Lung (tissue), 12 donors: Measurements from ENCODE around the gene OTX2. TPM values are rescaled to one million over a fixed set of nuclear protein-coding genes. Genes with fewer than 3 reads are reported as not detected.

Experiments
- ATAC-seq: fragments of 200-7000 bp; cut with Tn5 transposase; one replicate; pipeline ENCODE4 v1.9.1; 2020; ENCODE audit warnings: moderate number of reproducible peaks; ENCODE audit not compliant: insufficient read depth, low FRiP score
- DNase-seq, 3 donors: peaks; one replicate each; pipeline ENCODE4 v3.0.0-alpha.2; 2013 to 2017
- H3K27ac ChIP-seq, 2 donors: one replicate each; pipeline ENCODE4 v1.5.1; 2013; ENCODE audit warnings: mild to moderate bottlenecking in 2 of 2, moderate library complexity in 2 of 2, control low read depth in 1 of 2, inconsistent platforms in 1 of 2, low read depth in 1 of 2, low read length in 1 of 2
- H3K27me3 ChIP-seq, 3 donors: one replicate each; pipeline ENCODE4 v1.5.1; 2013; ENCODE audit warnings: low read length in 2 of 3; ENCODE audit not compliant: control insufficient read depth in 3 of 3, insufficient read depth in 3 of 3
- H3K36me3 ChIP-seq, 4 donors: one replicate each; pipeline ENCODE4 v1.5.1; 2013; ENCODE audit warnings: low read length in 4 of 4, mild to moderate bottlenecking in 1 of 4, moderate library complexity in 1 of 4; ENCODE audit not compliant: control insufficient read depth in 4 of 4, insufficient read depth in 4 of 4
- H3K4me1 ChIP-seq, 5 donors: one replicate each; pipeline ENCODE4 v1.5.1; 2013; ENCODE audit warnings: low read length in 5 of 5, mild to moderate bottlenecking in 2 of 5, moderate library complexity in 1 of 5; ENCODE audit not compliant: control insufficient read depth in 5 of 5, insufficient read depth in 5 of 5
- H3K4me3 ChIP-seq: one replicate; pipeline ENCODE4 v1.5.1; 2013; ENCODE audit warnings: mild to moderate bottlenecking, control low read depth, moderate library complexity
- H3K9ac ChIP-seq, 2 donors: one replicate each; pipeline ENCODE4 v1.5.1; 2013; ENCODE audit warnings: low read length in 2 of 2, control low read depth in 1 of 2; ENCODE audit not compliant: insufficient read depth in 1 of 2
- H3K9me3 ChIP-seq, 4 donors: one replicate each; pipeline ENCODE4 v1.5.1; 2013; ENCODE audit warnings: low read length in 3 of 4, mild to moderate bottlenecking in 1 of 4, moderate library complexity in 1 of 4; ENCODE audit not compliant: control insufficient read depth in 4 of 4, insufficient read depth in 3 of 4
- CTCF ChIP-seq: IDR thresholded peaks from 2 replicates; pipeline ENCODE4 v1.5.1; 2012; ENCODE audit warnings: mild to moderate bottlenecking; ENCODE audit errors: control extremely low read depth, extremely low read depth
- WGBS, 2 donors: extraction: QIAGEN DNeasy Blood & Tissue Kit; methylation state at CpG; one replicate each; pipeline ENCODE4 v1.1.7; 2013; 5-methylcytosine and 5-hydroxymethylcytosine counted together
- polyA plus RNA-seq, 2 donors: library from polyadenylated mRNA; stranded (reverse); fragments of 200-250 nt; gene quantifications; one replicate each; pipeline ENCODE4 v1.2.1, GENCODE V29; 2013
- total RNA-seq, 2 donors: library from RNA; depleted of rRNA in 1 of 2; stranded (reverse); fragments of >200 nt in 1 of 2; gene quantifications; one replicate each; pipeline ENCODE4 v1.2.1, GENCODE V29; 2014 to 2021
- donor health status: control.
- donor health status: control.
- donor health status: Bipolar disorder and iron deficiency.
- donor health status: healthy.
- donor health status: DM: yes; HTN: yes; CAD: no.

Gene OTX2
- total and polyA plus RNA-seq, 4 donors = not detected

DNA sequence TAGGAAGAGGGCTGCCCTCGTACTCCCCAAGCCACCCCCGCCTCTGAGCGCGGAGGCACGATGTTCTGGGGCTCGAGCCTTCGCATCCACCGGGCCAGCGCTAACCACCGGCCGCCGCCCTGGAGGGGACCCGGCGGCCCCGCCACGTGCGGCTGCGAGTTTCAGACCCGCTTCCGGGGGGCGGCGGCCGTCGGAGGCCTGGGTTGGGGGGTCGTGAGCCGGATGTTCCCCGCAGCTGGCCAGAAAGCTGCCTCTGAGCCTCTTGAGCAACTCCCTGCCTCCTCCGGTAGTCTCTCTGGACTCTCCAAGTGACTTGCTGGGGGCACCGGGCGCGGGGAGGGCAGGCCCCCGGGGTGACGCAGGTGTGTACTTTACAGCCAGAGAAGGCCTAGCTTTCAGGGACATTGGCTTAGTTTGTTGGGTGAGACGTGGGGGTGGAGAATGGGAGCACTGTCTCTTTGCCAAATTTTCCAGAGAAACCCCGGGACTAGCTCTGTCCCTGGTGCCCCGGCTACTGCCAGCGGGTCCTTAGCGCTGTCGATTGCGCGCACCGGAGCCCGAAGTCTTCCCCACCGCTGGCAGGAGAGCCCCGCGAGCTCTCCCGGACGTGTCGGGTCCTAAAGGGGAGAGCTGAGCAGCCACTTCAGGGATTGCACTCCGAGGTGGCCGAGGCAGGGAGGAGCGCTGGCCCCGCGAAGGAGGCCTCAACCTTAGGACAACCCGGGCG, 15.6 kb downstream of the OTX2 start:
- no peaks in the 10 kb centered on the region for H3K36me3 ChIP-seq
- 3 to 4% methylated on average over 51 to 56 of the region's 56 CpGs for WGBS, 2 donors
- peaks cover 0 to 15% (median 0%) of the 10 kb centered on the region in 4 donors for H3K9me3 ChIP-seq
- ATAC-seq (peak; percentile 49), DNase-seq (peak in 1 of 3 donors; percentile 33)
- TF ChIP-seq CTCF = no peak
- no peak overlapping the region for H3K9ac ChIP-seq
- no peak overlapping the region for H3K4me3 ChIP-seq
- peaks cover 14 to 71% (median 64%) of the 10 kb centered on the region in 3 donors for H3K27me3 ChIP-seq
- no peak overlapping the region for H3K27ac ChIP-seq
- H3K4me1 ChIP-seq = peaks cover 0 to 18% (median 0%) of the 10 kb centered on the region in 5 donors

DNA sequence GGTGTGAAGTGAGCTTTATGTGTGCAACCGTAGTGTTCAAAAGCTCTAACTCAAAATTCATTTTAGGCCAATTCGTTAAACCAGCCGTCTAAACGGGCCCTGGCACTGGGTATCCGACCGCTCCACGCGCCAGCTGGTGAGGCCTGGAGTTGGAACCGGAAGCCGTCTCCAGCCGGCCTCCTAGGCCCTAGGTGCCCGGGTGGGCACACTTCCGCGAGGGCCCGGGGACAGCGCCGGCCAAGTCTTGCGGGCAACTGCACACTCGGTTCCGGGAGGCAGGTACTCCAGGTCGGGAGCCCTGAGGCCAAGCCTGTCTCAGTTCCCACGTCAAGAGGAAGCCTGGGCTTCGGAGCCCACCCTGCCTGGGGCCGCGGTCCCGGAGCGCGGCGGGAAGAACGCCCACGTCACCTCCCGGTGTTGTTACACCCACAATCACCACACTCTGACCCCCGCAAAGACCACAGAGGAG, 16.2 kb downstream of the OTX2 start:
- ATAC-seq = no peak
- DNase-seq = peak in 1 of 3 donors; percentile 39
- H3K4me1 ChIP-seq = peaks cover 0 to 18% (median 0%) of the 10 kb centered on the region in 5 donors
- H3K4me3 ChIP-seq = no peak overlapping the region
- H3K9me3 ChIP-seq = peaks cover 0 to 14% (median 0%) of the 10 kb centered on the region in 4 donors
- H3K9ac ChIP-seq = no peak overlapping the region
- peaks cover 14 to 65% (median 59%) of the 10 kb centered on the region in 3 donors for H3K27me3 ChIP-seq
- no peak for TF ChIP-seq CTCF
- H3K27ac ChIP-seq = no peak overlapping the region
- 11 to 12% methylated on average over 26 to 33 of the region's 33 CpGs for WGBS, 2 donors
- H3K36me3 ChIP-seq = no peaks in the 10 kb centered on the region

DNA sequence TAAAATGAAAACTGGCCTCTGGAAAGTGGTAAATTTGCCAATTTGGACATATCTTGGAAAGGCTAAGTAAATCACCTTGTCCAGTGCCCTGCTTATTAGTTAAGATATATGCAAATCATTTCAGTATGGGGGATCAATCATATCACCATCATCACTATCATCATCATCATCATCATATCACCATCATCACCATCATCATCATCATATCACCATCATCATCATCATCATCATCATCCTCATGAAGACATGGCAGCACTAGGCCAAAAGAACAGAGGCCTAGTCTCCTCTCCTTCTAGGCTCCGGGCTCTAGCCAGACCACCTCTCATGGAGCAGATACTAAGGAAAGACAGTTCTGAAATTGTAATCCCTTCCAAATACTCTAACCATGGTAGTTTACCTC, 20.3 kb downstream of the OTX2 start:
- Histone ChIP-seq H3K9ac (no peak overlapping the region), H3K9me3 (peaks cover 0 to 4% (median 0%) of the 10 kb centered on the region in 4 donors), H3K4me1 (peaks cover 0 to 8% (median 0%) of the 10 kb centered on the region in 5 donors), H3K4me3 (no peak overlapping the region), H3K27ac (no peak overlapping the region), H3K36me3 (no peaks in the 10 kb centered on the region), H3K27me3 (peaks cover 12 to 47% (median 24%) of the 10 kb centered on the region in 3 donors)
- no peak for ATAC-seq
- TF ChIP-seq CTCF = no peak
- DNase-seq = no peak
- WGBS, 2 donors = 98 to 100% methylated on average over 1 of the region's 1 CpG

- DNase-seq = no peak
- no peaks in the 10 kb centered on the region for H3K36me3 ChIP-seq
- ATAC-seq = no peak
- no peak overlapping the region for H3K4me3 ChIP-seq
- no peaks in the 10 kb centered on the region for H3K4me1 ChIP-seq
- no peaks in the 10 kb centered on the region for H3K9me3 ChIP-seq
- no peak for TF ChIP-seq CTCF
- no peak overlapping the region for H3K27ac ChIP-seq
- no peak overlapping the region for H3K9ac ChIP-seq
- peaks cover 0 to 26% (median 8%) of the 10 kb centered on the region in 3 donors for H3K27me3 ChIP-seq
Observed at GRCh38 chr14:56787530-56787929, 22.7 kb downstream of the OTX2 start.
